GM13977 (cell line): ENCODE results near the gene EBNA1BP2.
"Not testable (repeated sequence)": the region's sequence is repeated elsewhere in the genome, so short reads cannot be mapped to it uniquely, and the experiment has no call there.

ENCODE experiments used
- DNase-seq: peaks from one replicate; pipeline ENCODE4 v3.0.0; 2012; ENCODE audit warnings: low spot score
- in situ Hi-C: fragments of 300-500 bp; cut with MboI; formaldehyde crosslinking; loops from one replicate; pipeline ENCODE4 v1.12.0; 2022; ENCODE audit warnings: low sequenced_read_pairs, low pct_unique_long_range_greater_than_20kb, mixed read lengths, inconsistent platforms; ENCODE audit not compliant: unreplicated experiment
- TF ChIP-seq, protein P1 (sequence below): IDR thresholded peaks from 2 replicates; pipeline ENCODE4 v1.5.1; 2012; ENCODE audit warnings: mild to moderate bottlenecking, control low read depth; ENCODE audit not compliant: insufficient read depth; ENCODE audit errors: extremely low read depth, missing control alignments

Gene EBNA1BP2, protein sequence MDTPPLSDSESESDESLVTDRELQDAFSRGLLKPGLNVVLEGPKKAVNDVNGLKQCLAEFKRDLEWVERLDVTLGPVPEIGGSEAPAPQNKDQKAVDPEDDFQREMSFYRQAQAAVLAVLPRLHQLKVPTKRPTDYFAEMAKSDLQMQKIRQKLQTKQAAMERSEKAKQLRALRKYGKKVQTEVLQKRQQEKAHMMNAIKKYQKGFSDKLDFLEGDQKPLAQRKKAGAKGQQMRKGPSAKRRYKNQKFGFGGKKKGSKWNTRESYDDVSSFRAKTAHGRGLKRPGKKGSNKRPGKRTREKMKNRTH

DNA sequence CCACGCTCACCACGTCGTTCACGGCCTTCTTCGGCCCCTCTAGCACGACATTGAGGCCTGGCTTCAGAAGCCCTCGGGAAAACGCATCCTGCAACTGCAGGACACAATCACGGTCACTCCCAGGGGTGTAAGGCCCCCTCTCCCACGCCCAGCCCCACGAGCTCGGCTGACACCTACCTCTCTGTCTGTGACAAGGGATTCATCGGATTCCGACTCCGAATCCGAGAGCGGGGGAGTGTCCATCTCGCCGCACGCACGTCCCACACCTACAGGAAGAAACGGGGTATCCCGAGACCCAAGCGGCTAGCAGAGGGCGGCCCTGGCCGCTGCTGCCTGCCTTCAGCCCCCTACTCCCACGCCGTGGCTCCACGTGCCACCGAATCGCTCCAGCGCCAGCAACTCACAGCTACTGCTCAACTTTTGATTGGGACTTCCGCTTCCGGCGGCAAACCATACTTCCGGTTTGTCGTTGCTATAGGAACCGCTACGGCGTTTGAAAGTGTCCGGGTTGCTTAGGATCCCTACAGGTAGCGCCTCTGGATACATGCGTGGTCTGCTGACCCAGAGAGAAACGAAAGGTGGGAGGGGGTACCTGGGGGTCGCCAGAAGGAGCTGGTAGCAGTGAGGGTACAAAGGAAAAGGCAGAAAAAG lies at the start of gene EBNA1BP2, which contains the start of gene CFAP57:
Gene EBNA1BP2, minus strand, starts transcription at position 415 of the 651 bp plus-strand sequence. Its CDS starts 172 bp downstream, at position 243.
Gene CFAP57, plus strand, starts transcription at position 455 of the 651 bp plus-strand sequence. CDS start 424 bp downstream, outside the sequence.
- TF ChIP-seq, protein P1, sequence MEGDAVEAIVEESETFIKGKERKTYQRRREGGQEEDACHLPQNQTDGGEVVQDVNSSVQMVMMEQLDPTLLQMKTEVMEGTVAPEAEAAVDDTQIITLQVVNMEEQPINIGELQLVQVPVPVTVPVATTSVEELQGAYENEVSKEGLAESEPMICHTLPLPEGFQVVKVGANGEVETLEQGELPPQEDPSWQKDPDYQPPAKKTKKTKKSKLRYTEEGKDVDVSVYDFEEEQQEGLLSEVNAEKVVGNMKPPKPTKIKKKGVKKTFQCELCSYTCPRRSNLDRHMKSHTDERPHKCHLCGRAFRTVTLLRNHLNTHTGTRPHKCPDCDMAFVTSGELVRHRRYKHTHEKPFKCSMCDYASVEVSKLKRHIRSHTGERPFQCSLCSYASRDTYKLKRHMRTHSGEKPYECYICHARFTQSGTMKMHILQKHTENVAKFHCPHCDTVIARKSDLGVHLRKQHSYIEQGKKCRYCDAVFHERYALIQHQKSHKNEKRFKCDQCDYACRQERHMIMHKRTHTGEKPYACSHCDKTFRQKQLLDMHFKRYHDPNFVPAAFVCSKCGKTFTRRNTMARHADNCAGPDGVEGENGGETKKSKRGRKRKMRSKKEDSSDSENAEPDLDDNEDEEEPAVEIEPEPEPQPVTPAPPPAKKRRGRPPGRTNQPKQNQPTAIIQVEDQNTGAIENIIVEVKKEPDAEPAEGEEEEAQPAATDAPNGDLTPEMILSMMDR, result no peak
- in situ Hi-C loops, result no loop called here
- peak; percentile 91 for DNase-seq

DNA sequence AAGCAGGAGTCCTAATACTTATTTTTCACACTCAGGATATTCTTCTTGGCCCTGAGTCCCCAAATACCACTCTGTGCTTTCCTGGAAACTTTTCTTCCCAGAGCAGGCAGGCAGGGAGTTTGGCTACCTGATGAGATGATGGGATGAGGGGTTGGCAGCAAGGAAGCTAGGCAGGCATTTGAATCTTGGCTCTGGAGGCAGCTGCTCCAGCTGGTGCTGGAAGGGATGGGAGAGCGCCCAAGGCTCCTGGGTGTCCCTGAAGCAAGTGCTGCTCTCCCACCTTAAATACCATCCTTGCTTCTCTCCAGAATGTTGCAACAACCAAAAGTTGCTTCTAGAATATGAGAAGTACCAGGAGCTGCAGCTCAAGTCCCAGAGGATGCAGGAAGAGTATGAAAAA lies 49.7 kb upstream of the EBNA1BP2 start:
- in situ Hi-C loops, result no loop called here

DNA sequence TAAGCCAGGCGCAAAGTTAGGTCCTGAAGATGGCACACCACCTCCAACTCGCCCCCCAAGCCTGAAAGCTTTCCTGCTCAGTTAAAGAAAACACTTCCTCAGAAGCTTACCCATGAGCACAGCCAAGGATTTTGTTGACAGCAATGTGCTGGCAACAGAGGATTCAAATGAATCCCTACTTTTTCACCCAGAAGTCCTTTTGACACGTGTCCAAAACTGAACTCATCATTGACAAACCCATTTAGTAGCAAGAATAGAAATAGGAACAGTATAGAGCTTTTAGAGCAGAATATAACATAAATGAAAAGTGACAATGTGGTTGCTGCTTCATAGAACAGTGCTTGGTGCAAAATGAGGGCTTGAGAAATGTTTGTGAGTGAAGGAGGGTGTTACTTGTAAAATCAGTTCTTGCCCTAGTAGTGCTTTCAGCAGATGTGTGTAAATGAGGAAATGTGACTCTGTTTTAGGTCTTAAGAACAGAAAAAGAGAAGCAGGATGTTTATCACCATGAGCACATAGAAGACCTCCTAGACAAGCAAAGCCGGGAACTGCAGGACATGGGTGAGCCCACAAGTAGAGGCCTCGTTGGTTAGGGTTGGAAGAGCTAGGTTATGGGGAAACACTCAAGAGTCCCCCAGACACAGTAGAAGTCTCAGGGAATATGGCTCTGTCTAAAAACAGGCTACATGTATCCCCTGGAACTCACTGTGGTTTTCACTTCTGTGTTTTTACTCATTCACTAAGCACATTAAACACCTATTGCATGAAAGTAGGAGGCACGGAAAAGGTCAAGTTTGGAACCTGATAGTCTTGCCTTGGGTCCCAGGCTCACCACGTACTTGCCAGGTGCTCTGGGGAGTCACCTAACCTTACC lies 49.1 kb upstream of the EBNA1BP2 start:
- in situ Hi-C loops, result no loop called here
- DNase-seq, result peak; percentile 47
- TF ChIP-seq, protein P1, result no peak

More for the DNA sequence above, 49.7 kb upstream of the EBNA1BP2 start:
- DNase-seq, result no peak
- TF ChIP-seq, protein P1, result no peak

DNA sequence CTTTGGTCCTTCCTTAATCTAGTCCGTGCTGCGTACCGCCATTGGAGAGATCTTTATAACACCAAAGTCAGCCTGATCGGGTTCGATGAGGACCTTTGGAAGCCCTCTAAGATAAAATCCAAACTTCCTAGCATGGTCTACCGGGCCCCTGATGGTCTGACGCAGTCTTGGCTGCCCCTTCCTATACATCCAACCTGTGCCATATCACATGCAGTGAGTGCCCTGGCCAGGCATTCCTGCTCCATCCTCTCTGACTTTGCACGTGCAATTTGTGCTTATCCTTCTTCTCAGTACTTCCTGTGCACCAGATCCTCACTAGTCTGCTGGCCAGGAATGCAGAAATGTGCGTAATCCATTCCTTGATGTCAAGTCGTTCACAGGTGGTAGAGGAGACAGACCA lies 45.7 kb upstream of the EBNA1BP2 start:
- in situ Hi-C loops, result no loop called here
- TF ChIP-seq, protein P1, result no peak
- no peak for DNase-seq

DNA sequence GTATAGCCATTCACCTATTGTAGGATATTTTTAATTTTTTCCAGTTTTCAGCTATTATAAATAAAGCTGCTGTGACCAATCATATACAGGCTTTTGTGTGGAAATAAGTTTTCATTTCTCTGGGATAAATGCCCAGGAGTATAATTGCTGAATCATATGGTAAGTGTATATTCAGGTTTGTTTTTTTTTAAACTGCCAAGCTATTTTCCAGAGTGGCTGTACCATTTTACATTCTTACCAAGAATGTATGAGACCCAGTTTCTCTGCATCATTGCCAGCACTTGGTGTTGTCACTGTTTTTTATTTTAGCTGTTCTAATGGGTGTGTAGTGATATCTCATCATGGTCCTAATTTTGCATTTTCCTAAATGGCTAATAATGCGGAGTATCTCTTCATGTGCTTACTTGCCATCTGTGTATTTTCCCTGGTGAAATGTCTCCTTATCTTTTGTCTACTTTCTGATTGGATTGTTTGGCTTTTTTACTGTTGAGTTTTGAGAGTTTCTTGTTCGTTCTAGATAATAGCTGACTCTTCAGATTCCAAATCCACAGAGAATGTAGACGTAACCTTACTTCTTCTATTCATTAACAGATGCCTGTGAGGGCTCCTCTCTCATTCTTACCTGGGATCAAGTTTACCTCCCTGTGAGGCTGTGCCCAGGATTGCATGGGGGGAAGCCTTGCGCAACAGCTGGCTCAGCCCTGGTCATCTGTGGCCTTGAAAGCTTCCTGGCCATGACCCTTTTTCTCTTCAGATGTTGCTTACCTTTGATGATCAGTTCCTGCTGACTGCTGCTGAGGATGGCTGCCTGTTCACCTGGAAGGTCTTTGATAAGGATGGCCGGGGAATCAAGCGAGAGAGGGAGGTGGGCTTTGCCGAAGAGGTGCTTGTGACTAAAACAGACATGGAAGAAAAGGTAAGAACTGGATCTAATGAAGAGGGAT lies 42.7 kb upstream of the EBNA1BP2 start:
- in situ Hi-C loops, result no loop called here
- DNase-seq, result no peak
- TF ChIP-seq, protein P1, result no peak

DNA sequence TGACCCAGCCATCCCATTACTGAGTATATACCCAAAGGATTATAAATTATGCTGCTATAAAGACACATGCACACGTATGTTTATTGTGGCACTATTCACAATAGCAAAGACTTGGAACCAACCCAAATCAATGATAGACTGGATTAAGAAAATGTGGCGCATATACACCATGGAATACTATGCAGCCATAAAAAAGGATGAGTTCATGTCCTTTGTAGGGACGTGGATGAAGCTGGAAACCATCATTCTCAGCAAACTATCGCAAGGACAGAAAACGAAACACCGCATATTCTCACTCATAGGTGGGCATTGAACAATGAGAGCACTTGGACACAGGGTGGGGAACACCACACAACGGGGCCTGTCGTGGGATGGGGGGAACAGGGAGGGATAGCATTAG lies 36.2 kb upstream of the EBNA1BP2 start:
- DNase-seq, in situ Hi-C loops: not testable (repeated sequence)
